NOMO-1 (cell line): ENCODE results near the gene VEPH1.

Experiments
- DNase-seq, 2 experiments: peaks; one replicate each; lab custom pipeline; 2025; ENCODE audit not compliant: unreplicated experiment in 2 of 2; lab: John Stamatoyannopoulos, UW

The VEPH1 gene

GRCh38 chr3:157502916-157503595, at the start of gene VEPH1:
VEPH1 (minus strand) TSS chr3:157503416; CDS start chr3:157495349, 8,067 bp downstream.
- DNase-seq, result no peak

- DNase-seq, result no peak
Measured at GRCh38 chr3:157551961-157552360, 48.7 kb upstream of the VEPH1 start.

- DNase-seq, result no peak
Measured at GRCh38 chr3:157549498-157549897, 46.3 kb upstream of the VEPH1 start.

GRCh38 chr3:157544501-157545130, 41.4 kb upstream of the VEPH1 start:
- no peak for DNase-seq

- no peak for DNase-seq
Measured at GRCh38 chr3:157543501-157544035, 40.4 kb upstream of the VEPH1 start.

GRCh38 chr3:157542711-157543500, 39.7 kb upstream of the VEPH1 start:
- DNase-seq, result no peak

- DNase-seq, result no peak
Measured at GRCh38 chr3:157541506-157542236, 38.5 kb upstream of the VEPH1 start.

GRCh38 chr3:157540656-157541055, 37.4 kb upstream of the VEPH1 start:
- no peak for DNase-seq

- no peak for DNase-seq
Measured at GRCh38 chr3:157535667-157536066, 32.5 kb upstream of the VEPH1 start.

GRCh38 chr3:157534725-157535161, 31.5 kb upstream of the VEPH1 start:
- DNase-seq, result no peak

GRCh38 chr3:157533298-157534070, 30.3 kb upstream of the VEPH1 start:
- no peak for DNase-seq

- peak; percentile 81 to 82 for DNase-seq
Measured at GRCh38 chr3:157532529-157533297, 29.5 kb upstream of the VEPH1 start.

- no peak for DNase-seq
Measured at GRCh38 chr3:157531771-157532170, 28.6 kb upstream of the VEPH1 start.

- DNase-seq, result no peak
Measured at GRCh38 chr3:157531301-157531660, 28.1 kb upstream of the VEPH1 start.

GRCh38 chr3:157530637-157531300, 27.6 kb upstream of the VEPH1 start:
- no peak for DNase-seq

GRCh38 chr3:157529751-157530150, 26.5 kb upstream of the VEPH1 start:
- DNase-seq, result no peak

GRCh38 chr3:157529085-157529484, 25.9 kb upstream of the VEPH1 start:
- DNase-seq, result no peak

GRCh38 chr3:157527131-157527881, 24.1 kb upstream of the VEPH1 start:
- DNase-seq, result no peak
